BJ (cell line): Measurements from ENCODE around the gene MAML3. TPM values are rescaled to one million over a fixed set of nuclear protein-coding genes. Genes with fewer than 3 reads are reported as not detected.

Source experiments
- CTCF ChIA-PET: fragments of 350-600 bp; formaldehyde crosslinking; extraction: SDS; loops from one replicate; lab custom pipeline; 2021; ENCODE audit warnings: antibody characterized with exemption, inconsistent platforms; lab: Yijun Ruan, JAX
- POLR2A ChIA-PET: fragments of 300-600 bp; sonication (Branson Sonifier 250); formaldehyde crosslinking; extraction: SDS; loops from one replicate; lab custom pipeline; 2021; ENCODE audit warnings: antibody characterized with exemption; lab: Charles Lee
- DNase-seq: peaks from one replicate; pipeline ENCODE4 v3.0.0-alpha.2; 2011; ENCODE audit warnings: low read depth
- H3K27me3 ChIP-seq: 2 replicates; pipeline ENCODE4 v1.6.0; 2011; ENCODE audit warnings: low read length; ENCODE audit not compliant: control insufficient read depth, insufficient read depth
- H3K36me3 ChIP-seq: 2 replicates; pipeline ENCODE4 v1.5.1; 2011; ENCODE audit warnings: low read length; ENCODE audit not compliant: control insufficient read depth, insufficient read depth
- H3K4me3 ChIP-seq: 2 replicates; pipeline ENCODE4 v1.5.1; 2011; ENCODE audit warnings: low read depth, mild to moderate bottlenecking, control low read depth, low read length
- CTCF ChIP-seq: IDR thresholded peaks from 2 replicates; pipeline ENCODE4 v1.5.1; 2011; ENCODE audit warnings: low read depth, mild to moderate bottlenecking, control low read depth, inconsistent platforms, low read length, moderate library complexity; ENCODE audit not compliant: insufficient read depth
- polyA plus RNA-seq: library from polyadenylated mRNA; depleted of rRNA; stranded (reverse); fragments of >200 nt; gene quantifications from 2 replicates; pipeline ENCODE4 v1.2.3, GENCODE V29; 2011

The MAML3 gene
- polyA plus RNA-seq, 1 experiment, result 1.6 TPM

- Histone ChIP-seq H3K4me3 (no peak overlapping the region), H3K36me3 (no peaks in the 10 kb centered on the region), H3K27me3 (no peaks in the 10 kb centered on the region)
- no peak for TF ChIP-seq CTCF
- no peak for DNase-seq
- POLR2A ChIA-PET, result no interaction called here
- CTCF ChIA-PET, result interaction anchor here (1.1 to 1.7 kb wide), 2 partner anchors 11 to 33 kb away, joined by 3 to 4 read pairs; no protein-coding TSS in a partner anchor
Measured at GRCh38 chr4:139684351-139684750, 469.6 kb downstream of the MAML3 start.

DNA sequence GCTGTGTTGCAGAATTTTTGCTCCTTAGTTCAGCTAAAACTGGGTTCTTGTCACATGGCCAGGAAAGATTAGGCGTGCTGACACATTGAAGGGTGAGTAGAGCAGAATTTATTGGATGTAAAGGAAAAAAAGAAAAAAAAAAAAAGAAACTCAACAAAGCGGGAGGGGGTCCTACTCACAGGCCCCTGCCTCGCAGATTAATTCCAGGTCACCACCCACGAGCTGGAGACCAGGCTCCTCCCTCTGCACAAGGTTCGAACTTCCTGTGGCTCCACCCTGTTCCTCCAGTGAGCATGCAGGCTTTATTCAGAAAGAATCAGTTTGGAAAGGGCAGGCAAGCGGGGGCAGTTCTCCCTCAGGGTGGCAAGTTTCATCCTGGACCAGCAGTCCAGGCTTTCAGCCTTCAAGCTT, 471.2 kb downstream of the MAML3 start:
- POLR2A ChIA-PET, result no interaction called here
- Histone ChIP-seq H3K27me3 (no peaks in the 10 kb centered on the region), H3K4me3 (no peak overlapping the region), H3K36me3 (no peaks in the 10 kb centered on the region)
- no peak for DNase-seq
- CTCF ChIA-PET, result interaction anchor here (0.6 to 0.8 kb wide), 2 partner anchors 9 to 13 kb away, joined by 4 to 5 read pairs; no protein-coding TSS in a partner anchor
- no peak for TF ChIP-seq CTCF

- TF ChIP-seq CTCF, result no peak
- CTCF ChIA-PET, result interaction anchor here (0.6 to 0.8 kb wide), 2 partner anchors 10 to 13 kb away, joined by 4 to 5 read pairs; no protein-coding TSS in a partner anchor
- DNase-seq, result no peak
- POLR2A ChIA-PET, result no interaction called here
- Histone ChIP-seq H3K4me3 (no peak overlapping the region), H3K36me3 (no peaks in the 10 kb centered on the region), H3K27me3 (no peaks in the 10 kb centered on the region)
Measured at GRCh38 chr4:139682309-139682708, 471.7 kb downstream of the MAML3 start.

- CTCF ChIA-PET, result no interaction called here
- POLR2A ChIA-PET, result no interaction called here
- TF ChIP-seq CTCF, result no peak
- H3K36me3 ChIP-seq, result no peaks in the 10 kb centered on the region
- no peaks in the 10 kb centered on the region for H3K27me3 ChIP-seq
- H3K4me3 ChIP-seq, result no peak overlapping the region
- DNase-seq, result no peak
Measured at GRCh38 chr4:139676913-139677585, 476.9 kb downstream of the MAML3 start.

- DNase-seq, result no peak
- TF ChIP-seq CTCF, result no peak
- H3K27me3 ChIP-seq, result no peaks in the 10 kb centered on the region
- CTCF ChIA-PET, result no interaction called here
- POLR2A ChIA-PET, result no interaction called here
- H3K4me3 ChIP-seq, result no peak overlapping the region
- no peaks in the 10 kb centered on the region for H3K36me3 ChIP-seq
Measured at GRCh38 chr4:139676365-139676764, 477.6 kb downstream of the MAML3 start.
